WTC11 (cell line): ENCODE measurements around the gene PCGF1. TPM values are rescaled to one million over a fixed set of nuclear protein-coding genes. Genes with fewer than 3 reads are reported as not detected.
A peak's percentile ranks its signal among the peaks of the same experiment; 100 is the strongest.

Experiments
- AR ChIP-seq: fragments of 250-450 bp; sonication (Bioruptor Pico); IDR thresholded peaks from 2 replicates; pipeline ENCODE4 v1.9.0; 2021; ENCODE audit warnings: mild to moderate bottlenecking
- ARID4B ChIP-seq: sonication (generic); formaldehyde crosslinking; IDR thresholded peaks from 2 replicates; pipeline ENCODE4 v1.8.0; 2023; ENCODE audit warnings: missing genetic modification reagents, mild to moderate bottlenecking, borderline replicate concordance
- ATF2 ChIP-seq: sonication (generic); formaldehyde crosslinking; IDR thresholded peaks from 2 replicates; pipeline ENCODE4 v1.8.1; 2022; ENCODE audit warnings: low read depth, missing genetic modification reagents, borderline replicate concordance
- ATF3 ChIP-seq: sonication (generic); formaldehyde crosslinking; conservative IDR thresholded peaks from 2 replicates; pipeline ENCODE4 v1.8.1; 2022; ENCODE audit warnings: mild to moderate bottlenecking, missing genetic modification reagents
- ATF6 ChIP-seq: sonication (generic); formaldehyde crosslinking; IDR thresholded peaks from 2 replicates; pipeline ENCODE4 v1.8.1; 2023; ENCODE audit warnings: mild to moderate bottlenecking, missing genetic modification reagents
- CDX4 ChIP-seq: fragments of 250-450 bp; sonication (Bioruptor Pico); IDR thresholded peaks from 2 replicates; pipeline ENCODE4 v1.9.0; 2021; ENCODE audit warnings: moderate library complexity, mild to moderate bottlenecking, inconsistent platforms, borderline replicate concordance
- ELF4 ChIP-seq: sonication (generic); formaldehyde crosslinking; IDR thresholded peaks from 2 replicates; pipeline ENCODE4 v1.8.1; 2022; ENCODE audit warnings: low read depth, mild to moderate bottlenecking, moderate library complexity, missing genetic modification reagents
- ESRRA ChIP-seq: sonication (generic); formaldehyde crosslinking; IDR thresholded peaks from 2 replicates; pipeline ENCODE4 v1.8.1; 2022; ENCODE audit warnings: mild to moderate bottlenecking, missing genetic modification reagents, borderline replicate concordance
- FOXP1 ChIP-seq: sonication (generic); formaldehyde crosslinking; IDR thresholded peaks from 2 replicates; pipeline ENCODE4 v1.8.0; 2022; ENCODE audit warnings: missing genetic modification reagents, mild to moderate bottlenecking, moderate library complexity, borderline replicate concordance
- HMGXB4 ChIP-seq: sonication (generic); formaldehyde crosslinking; IDR thresholded peaks from 2 replicates; pipeline ENCODE4 v1.8.1; 2023; ENCODE audit warnings: mild to moderate bottlenecking, moderate library complexity, missing genetic modification reagents
- NR1H2 ChIP-seq: sonication (generic); formaldehyde crosslinking; IDR thresholded peaks from 2 replicates; pipeline ENCODE4 v1.9.0; 2021; ENCODE audit warnings: mild to moderate bottlenecking, moderate library complexity, missing genetic modification reagents
- NR2C2 ChIP-seq: sonication (generic); formaldehyde crosslinking; IDR thresholded peaks from 2 replicates; pipeline ENCODE4 v1.8.0; 2022; ENCODE audit warnings: mild to moderate bottlenecking, missing genetic modification reagents
- PRRX2 ChIP-seq: fragments of 250-450 bp; sonication (Bioruptor Pico); IDR thresholded peaks from 2 replicates; pipeline ENCODE4 v1.8.0; 2021; ENCODE audit warnings: mild to moderate bottlenecking
- STAT6 ChIP-seq: sonication (generic); formaldehyde crosslinking; conservative IDR thresholded peaks from 2 replicates; pipeline ENCODE4 v1.8.1; 2023; ENCODE audit warnings: mild to moderate bottlenecking, low read depth, missing genetic modification reagents, moderate library complexity
- TEAD1 ChIP-seq: sonication (generic); formaldehyde crosslinking; IDR thresholded peaks from 2 replicates; pipeline ENCODE4 v1.8.0; 2022; ENCODE audit warnings: mild to moderate bottlenecking, missing genetic modification reagents
- ZMAT4 ChIP-seq: fragments of 250-450 bp; sonication (Bioruptor Pico); IDR thresholded peaks from 2 replicates; pipeline ENCODE4 v1.9.0; 2021; ENCODE audit warnings: mild to moderate bottlenecking
- ZNF317 ChIP-seq: sonication (generic); formaldehyde crosslinking; IDR thresholded peaks from 2 replicates; pipeline ENCODE4 v1.8.1; 2023; ENCODE audit warnings: low read depth, mild to moderate bottlenecking, moderate library complexity, missing genetic modification reagents, borderline replicate concordance
- ZNF396 ChIP-seq: fragments of 250-450 bp; sonication (Bioruptor Pico); IDR thresholded peaks from 2 replicates; pipeline ENCODE4 v1.8.0; 2021; ENCODE audit warnings: mild to moderate bottlenecking, moderate library complexity, borderline replicate concordance
- ZNF416 ChIP-seq: fragments of 250-450 bp; sonication (Bioruptor Pico); IDR thresholded peaks from 2 replicates; pipeline ENCODE4 v1.9.0; 2021; ENCODE audit warnings: mild to moderate bottlenecking, inconsistent platforms
- ZNF423 ChIP-seq: fragments of 250-450 bp; sonication (Bioruptor Pico); IDR thresholded peaks from 2 replicates; pipeline ENCODE4 v2.1.2; 2022; ENCODE audit warnings: mild to moderate bottlenecking, moderate library complexity
- total RNA-seq: library from RNA; stranded (reverse); gene quantifications from 3 replicates; pipeline ENCODE4 v1.2.3, GENCODE V29; 2021

PCGF1 gene
- total RNA-seq, 1 experiment from 2014 or later = 15.7 TPM

GRCh38 chr2:74472086-74472944 is 35.2 kb downstream of the PCGF1 start, which contains the start of gene MRPL53 (continued):
- TF ChIP-seq TEAD1 (CRISPR knock-in tag) (peak; percentile 77), ESRRA (CRISPR knock-in tag) (peak; percentile 72; the same call in 1 of the 2 replicates), ZNF396 (CRISPR knock-in tag) (no peak), ELF4 (no peak), STAT6 (CRISPR knock-in tag) (no peak), CDX4 (no peak), ZNF423 (CRISPR knock-in tag) (no peak), ZNF416 (no peak), NR1H2 (0 out of 2 replicates have a peak, but pooled peaks have one; percentile 39), NR2C2 (CRISPR knock-in tag) (peak; percentile 100), AR (CRISPR knock-in tag) (no peak), ATF3 (CRISPR knock-in tag) (no peak), ARID4B (CRISPR knock-in tag) (peak; percentile 72; the same call in 1 of the 2 replicates), ATF6 (CRISPR knock-in tag) (no peak), FOXP1 (CRISPR knock-in tag) (peak; percentile 60; the same call in 1 of the 2 replicates), ATF2 (CRISPR knock-in tag) (no peak), HMGXB4 (CRISPR knock-in tag) (peak; percentile 50; the same call in 1 of the 2 replicates), PRRX2 (CRISPR knock-in tag) (no peak), ZNF317 (CRISPR knock-in tag) (no peak), ZMAT4 (peak; percentile 87)
